WTC11 (cell line): ENCODE results near the gene EFCAB12. TPM values are rescaled to one million over a fixed set of nuclear protein-coding genes. Genes with fewer than 3 reads are reported as not detected.
A peak's percentile ranks its signal among the peaks of the same experiment; 100 is the strongest.

Experiments
- ATAC-seq: fragments of 200-7000 bp; cut with Tn5 transposase; 2 replicates; pipeline ENCODE4 v1.10.0; 2021; ENCODE audit warnings: mild to moderate bottlenecking, moderate library complexity
- CTCF ChIA-PET: fragments of 300-600 bp; sonication (Branson Sonifier 250); formaldehyde crosslinking; loops from one replicate; lab custom pipeline; 2021; ENCODE audit warnings: antibody characterized with exemption; lab: Charles Lee
- POLR2A ChIA-PET: fragments of 350-600 bp; sonication (Branson Sonifier 250); formaldehyde crosslinking; loops from one replicate; lab custom pipeline; 2021; ENCODE audit warnings: antibody characterized with exemption; lab: Charles Lee
- DNase-seq: peaks from one replicate; pipeline ENCODE4 v3.0.0; 2021; ENCODE audit warnings: low spot score
- H3K27ac Mint-ChIP-seq: 2 replicates; pipeline ENCODE4 v1.8.0; 2021; ENCODE audit warnings: mixed read lengths
- H3K27me3 Mint-ChIP-seq: 2 replicates; pipeline ENCODE4 v1.8.0; 2021; ENCODE audit warnings: low read depth, mild to moderate bottlenecking, moderate library complexity, mixed read lengths
- H3K36me3 Mint-ChIP-seq: 2 replicates; pipeline ENCODE4 v1.8.0; 2021; ENCODE audit warnings: mixed read lengths
- H3K4me1 Mint-ChIP-seq: 2 replicates; pipeline ENCODE4 v1.8.0; 2022; ENCODE audit warnings: mixed read lengths
- H3K4me3 Mint-ChIP-seq: 2 replicates; pipeline ENCODE4 v1.8.0; 2021; ENCODE audit warnings: mild to moderate bottlenecking, moderate library complexity, mixed read lengths
- H3K9me3 Mint-ChIP-seq: 2 replicates; pipeline ENCODE4 v1.8.0; 2021; ENCODE audit warnings: mixed read lengths
- AR ChIP-seq: fragments of 250-450 bp; sonication (Bioruptor Pico); IDR thresholded peaks from 2 replicates; pipeline ENCODE4 v1.9.0; 2021; ENCODE audit warnings: mild to moderate bottlenecking
- ATF2 ChIP-seq: sonication (generic); formaldehyde crosslinking; IDR thresholded peaks from 2 replicates; pipeline ENCODE4 v1.8.1; 2022; ENCODE audit warnings: low read depth, missing genetic modification reagents, borderline replicate concordance
- CTCF ChIP-seq: fragments of 200-600 bp; IDR thresholded peaks from 2 replicates; pipeline ENCODE4 v1.8.0; 2022; ENCODE audit warnings: antibody characterized with exemption
- E2F4 ChIP-seq: sonication (generic); formaldehyde crosslinking; IDR thresholded peaks from 2 replicates; pipeline ENCODE4 v1.8.1; 2022; ENCODE audit warnings: low read depth, mild to moderate bottlenecking, moderate library complexity, missing genetic modification reagents, borderline replicate concordance
- ESRRA ChIP-seq: sonication (generic); formaldehyde crosslinking; IDR thresholded peaks from 2 replicates; pipeline ENCODE4 v1.8.1; 2022; ENCODE audit warnings: mild to moderate bottlenecking, missing genetic modification reagents, borderline replicate concordance
- FOXK1 ChIP-seq: sonication (generic); formaldehyde crosslinking; IDR thresholded peaks from 2 replicates; pipeline ENCODE4 v1.8.0; 2022; ENCODE audit warnings: mild to moderate bottlenecking, moderate library complexity, missing genetic modification reagents
- GRHL2 ChIP-seq: fragments of 250-450 bp; sonication (Bioruptor Pico); IDR thresholded peaks from 2 replicates; pipeline ENCODE4 v1.8.0; 2022; ENCODE audit warnings: mild to moderate bottlenecking, moderate library complexity; ENCODE audit not compliant: insufficient replicate concordance, severe bottlenecking
- MAX ChIP-seq: sonication (generic); formaldehyde crosslinking; IDR thresholded peaks from 2 replicates; pipeline ENCODE4 v1.8.0; 2022; ENCODE audit warnings: mild to moderate bottlenecking, missing genetic modification reagents
- MLX ChIP-seq: sonication (generic); formaldehyde crosslinking; IDR thresholded peaks from 2 replicates; pipeline ENCODE4 v1.8.1; 2023; ENCODE audit warnings: mild to moderate bottlenecking, missing genetic modification reagents, moderate library complexity
- NFYB ChIP-seq: sonication (generic); formaldehyde crosslinking; conservative IDR thresholded peaks from 2 replicates; pipeline ENCODE4 v1.8.0; 2022; ENCODE audit warnings: low read depth, missing genetic modification reagents
- NR1H2 ChIP-seq: sonication (generic); formaldehyde crosslinking; IDR thresholded peaks from 2 replicates; pipeline ENCODE4 v1.9.0; 2021; ENCODE audit warnings: mild to moderate bottlenecking, moderate library complexity, missing genetic modification reagents
- NR3C1 ChIP-seq: sonication (generic); formaldehyde crosslinking; conservative IDR thresholded peaks from 2 replicates; pipeline ENCODE4 v1.8.1; 2023; ENCODE audit warnings: low read depth, mild to moderate bottlenecking, missing genetic modification reagents
- STAT6 ChIP-seq: sonication (generic); formaldehyde crosslinking; conservative IDR thresholded peaks from 2 replicates; pipeline ENCODE4 v1.8.1; 2023; ENCODE audit warnings: mild to moderate bottlenecking, low read depth, missing genetic modification reagents, moderate library complexity
- ZNF138 ChIP-seq: sonication (generic); formaldehyde crosslinking; conservative IDR thresholded peaks from 2 replicates; pipeline ENCODE4 v1.8.1; 2022; ENCODE audit warnings: mild to moderate bottlenecking, moderate library complexity, missing genetic modification reagents
- ZNF219 ChIP-seq: sonication (generic); formaldehyde crosslinking; IDR thresholded peaks from 2 replicates; pipeline ENCODE4 v1.8.0; 2023; ENCODE audit warnings: missing genetic modification reagents, mild to moderate bottlenecking, borderline replicate concordance
- ZNF281 ChIP-seq: sonication (generic); formaldehyde crosslinking; IDR thresholded peaks from 2 replicates; pipeline ENCODE4 v1.8.0; 2023; ENCODE audit warnings: mild to moderate bottlenecking, missing genetic modification reagents
- ZNF425 ChIP-seq: fragments of 250-450 bp; sonication (Bioruptor Pico); conservative IDR thresholded peaks from 2 replicates; pipeline ENCODE4 v1.9.0; 2021; ENCODE audit warnings: mild to moderate bottlenecking
- total RNA-seq: library from RNA; stranded (reverse); gene quantifications from 3 replicates; pipeline ENCODE4 v1.2.3, GENCODE V29; 2021

The EFCAB12 gene
- total RNA-seq, 1 experiment from 2014 or later = 0.20 TPM

GRCh38 chr3:129358772-129359371, 69.6 kb downstream of the EFCAB12 start:
- ATAC-seq (peak; percentile 22; the same call in 1 of the 2 replicates), DNase-seq (no peak)
- Mint-ChIP-seq H3K36me3 (no peaks in the 10 kb centered on the region), H3K27me3 (no peaks in the 10 kb centered on the region), H3K9me3 (peaks cover 3% of the 10 kb centered on the region; the same call in 1 of the 2 replicates), H3K27ac (no peak overlapping the region), H3K4me1 (0 out of 2 replicates have a peak, but pooled peaks cover 4% of the 10 kb centered on the region), H3K4me3 (no peak overlapping the region)
- CTCF ChIA-PET = interaction anchor here (0.9 to 1.6 kb wide), 2 partner anchors 10 to 15 kb away, joined by 3 to 4 read pairs; no protein-coding TSS in a partner anchor
- POLR2A ChIA-PET = no interaction called here
- TF ChIP-seq MLX (CRISPR knock-in tag) = no peak
- no peak for TF ChIP-seq NR1H2 (CRISPR knock-in tag)
- no peak for TF ChIP-seq GRHL2 (CRISPR knock-in tag)
- no peak for TF ChIP-seq MAX
- TF ChIP-seq E2F4 (CRISPR knock-in tag) = no peak
- no peak for TF ChIP-seq STAT6 (CRISPR knock-in tag)
- no peak for TF ChIP-seq CTCF
- TF ChIP-seq FOXK1 (CRISPR knock-in tag) = no peak
- no peak for TF ChIP-seq ZNF281
- TF ChIP-seq ZNF219 (CRISPR knock-in tag) = no peak
- no peak for TF ChIP-seq NFYB
- no peak for TF ChIP-seq ZNF138
- no peak for TF ChIP-seq NR3C1 (CRISPR knock-in tag)
- TF ChIP-seq ZNF425 = no peak
- TF ChIP-seq ATF2 = no peak
- TF ChIP-seq ESRRA (CRISPR knock-in tag) = no peak
- TF ChIP-seq AR (CRISPR knock-in tag) = no peak
